Measurements from ENCODE around the gene ENOX1.

- no peak for TF ChIP-seq CTCF (conservative IDR thresholded peaks at IDR 0.05)
- TF ChIP-seq EZH2 (IDR thresholded peaks at IDR 0.05; ENCODE audit: low read depth), result no peak
Measured at GRCh38 chr13:43482026-43482425, 304.7 kb downstream of the ENOX1 start.
